ENCODE data around the gene SLC6A3.
A peak's percentile ranks its signal among the peaks of the same experiment; 100 is the strongest.
"Not testable (repeated sequence)": the region's sequence is repeated elsewhere in the genome, so short reads cannot be mapped to it uniquely, and the experiment has no call there.

Gene SLC6A3

DNA sequence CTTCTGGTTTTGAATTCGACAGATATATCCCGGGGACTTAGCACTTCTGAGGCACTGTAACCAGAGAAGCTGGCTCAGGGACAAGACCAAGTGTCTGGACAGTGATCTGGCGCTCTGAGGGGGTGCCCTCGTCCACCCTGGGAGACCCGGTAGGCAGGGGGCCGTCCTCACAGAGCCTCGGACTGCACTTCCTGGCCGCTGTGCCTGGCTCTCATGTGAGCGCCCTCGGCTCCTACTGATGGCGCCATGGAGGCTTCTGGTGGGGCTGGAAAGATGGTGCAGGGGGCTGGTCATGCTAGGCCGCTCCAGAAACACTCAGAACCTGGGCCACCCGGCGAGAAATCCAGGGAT lies 18.8 kb upstream of the SLC6A3 start:
- ATAC-seq (replicated peaks) (no peak), DNase-seq (no peak)
- Mint-ChIP-seq H3K9me3 (peaks cover 8 to 9% of the 10 kb centered on the region in 2 donors), H3K27ac (no peak overlapping the region), H3K4me3 (no peak overlapping the region), H3K4me1 (peaks cover 10 to 15% of the 10 kb centered on the region in 2 donors), H3K27me3 (no peaks in the 10 kb centered on the region), H3K36me3 (peaks cover 75 to 86% of the 10 kb centered on the region in 2 donors)

DNA sequence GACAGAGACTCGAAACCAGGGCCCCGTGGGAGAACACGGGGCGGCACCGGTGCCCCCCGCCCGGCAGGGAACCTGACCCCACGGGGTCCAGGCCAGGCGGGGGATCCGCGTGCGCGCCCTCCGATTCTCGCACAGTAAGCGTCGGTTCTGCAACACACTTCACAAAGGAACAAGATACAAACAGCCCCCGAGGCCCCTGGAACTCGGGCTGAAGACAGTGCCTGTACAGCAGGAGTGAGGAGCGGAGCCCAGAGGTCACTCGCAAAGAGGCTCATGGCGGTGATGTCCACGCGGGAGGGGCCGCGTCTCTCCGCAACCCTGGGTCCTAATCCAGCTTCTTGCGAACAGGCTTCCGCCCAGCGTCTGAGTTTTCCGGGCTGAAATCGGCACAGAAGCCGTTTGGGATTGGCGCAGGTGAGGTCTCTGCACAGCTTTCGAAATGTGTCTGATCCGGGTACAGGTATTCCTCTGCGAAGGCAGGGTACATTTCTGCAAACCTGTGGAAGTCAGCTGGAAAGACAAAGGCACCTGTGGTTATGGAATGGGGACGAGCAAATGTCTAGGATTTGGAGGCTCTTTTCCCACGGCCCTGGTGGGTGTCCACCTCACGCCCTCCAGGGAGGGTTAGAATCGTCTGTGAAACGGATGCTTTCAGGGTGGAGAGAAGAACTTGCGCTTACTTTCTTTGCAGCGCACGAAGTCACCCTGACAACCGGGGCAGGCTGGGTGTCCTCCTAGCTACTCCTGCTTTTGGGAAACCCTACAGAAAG lies 18.3 kb upstream of the SLC6A3 start:
- H3K27ac Mint-ChIP-seq, result no peak overlapping the region
- peaks cover 71 to 84% of the 10 kb centered on the region in 2 donors for H3K36me3 Mint-ChIP-seq
- peaks cover 8 to 9% of the 10 kb centered on the region in 2 donors for H3K9me3 Mint-ChIP-seq
- DNase-seq, result no peak
- peaks cover 9 to 11% of the 10 kb centered on the region in 2 donors for H3K4me1 Mint-ChIP-seq
- ATAC-seq (replicated peaks), result no peak
- H3K4me3 Mint-ChIP-seq, result no peak overlapping the region
- no peaks in the 10 kb centered on the region for H3K27me3 Mint-ChIP-seq

- Mint-ChIP-seq H3K36me3 (peaks cover 59 to 78% of the 10 kb centered on the region in 2 donors), H3K27ac (peak overlapping the region; percentile 25), H3K4me3 (no peak overlapping the region), H3K4me1 (peaks cover 0 to 4% of the 10 kb centered on the region in 2 donors), H3K9me3 (peaks cover 8 to 9% of the 10 kb centered on the region in 2 donors), H3K27me3 (no peaks in the 10 kb centered on the region)
- no peak for DNase-seq
- no peak for ATAC-seq (replicated peaks)
Observed at GRCh38 chr5:1462358-1462757, 17.1 kb upstream of the SLC6A3 start.

DNA sequence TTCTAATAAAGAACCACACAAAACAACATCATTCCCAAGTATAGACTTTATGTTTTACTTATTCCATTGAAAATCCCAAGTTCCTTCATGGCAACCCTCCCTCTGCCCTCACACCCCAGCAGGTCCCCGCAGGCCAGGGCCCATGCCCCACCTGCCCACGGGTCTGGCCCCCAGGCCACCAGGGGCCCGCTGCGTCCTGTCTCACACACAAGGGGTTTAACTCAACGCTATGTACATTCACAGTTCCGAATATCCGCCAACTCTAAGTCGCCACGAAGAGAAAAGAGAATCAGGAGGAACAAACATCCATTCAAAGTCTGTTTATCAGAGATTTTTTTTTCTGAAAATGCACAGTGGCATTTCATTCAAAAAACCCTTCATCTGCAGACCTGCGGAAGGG lies 16.2 kb upstream of the SLC6A3 start:
- H3K4me3 Mint-ChIP-seq, result no peak overlapping the region
- H3K9me3 Mint-ChIP-seq, result peaks cover 12 to 13% of the 10 kb centered on the region in 2 donors
- H3K27ac Mint-ChIP-seq, result no peak overlapping the region
- no peaks in the 10 kb centered on the region for H3K27me3 Mint-ChIP-seq
- ATAC-seq (replicated peaks) (no peak), DNase-seq (no peak)
- peaks cover 57 to 76% of the 10 kb centered on the region in 2 donors for H3K36me3 Mint-ChIP-seq
- peaks cover 0 to 6% of the 10 kb centered on the region in 2 donors for H3K4me1 Mint-ChIP-seq

DNA sequence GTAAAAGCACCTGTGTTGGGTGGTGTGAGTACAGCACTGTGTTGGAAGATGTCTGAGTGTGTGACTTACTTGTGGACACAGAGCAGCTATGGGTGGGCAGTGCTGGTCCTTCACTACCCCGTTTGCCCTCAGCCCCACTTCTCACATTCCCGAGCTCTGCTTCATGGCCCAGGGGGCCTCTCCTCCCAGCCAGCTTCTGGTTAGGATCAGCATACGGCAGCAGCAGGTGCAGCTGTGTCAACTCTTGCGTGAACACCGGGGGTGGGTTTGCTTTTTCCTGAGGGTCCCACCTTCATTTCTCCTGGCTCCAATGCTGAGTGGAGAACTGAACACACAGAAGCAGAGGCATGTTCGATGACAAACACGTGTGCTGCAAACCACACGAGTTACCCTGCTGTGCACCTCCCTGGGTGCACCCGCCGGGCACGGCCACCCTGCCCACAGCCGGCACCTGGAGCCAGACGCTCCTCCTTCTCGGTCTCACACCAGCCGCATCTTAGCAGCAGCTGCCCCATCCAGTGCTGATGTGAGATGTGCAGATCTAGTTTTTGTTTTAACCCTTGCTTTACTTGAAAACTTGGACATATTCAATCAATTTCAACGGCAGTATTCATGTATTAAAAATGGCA lies 14.9 kb upstream of the SLC6A3 start:
- ATAC-seq (replicated peaks) (peak in 1 of 2 donors; percentile 20), DNase-seq (no peak)
- Mint-ChIP-seq H3K9me3 (peaks cover 7 to 10% of the 10 kb centered on the region in 2 donors), H3K27me3 (no peaks in the 10 kb centered on the region), H3K4me3 (no peak overlapping the region), H3K36me3 (peaks cover 45 to 64% of the 10 kb centered on the region in 2 donors), H3K4me1 (peaks cover 0 to 6% of the 10 kb centered on the region in 2 donors), H3K27ac (no peak overlapping the region)

DNA sequence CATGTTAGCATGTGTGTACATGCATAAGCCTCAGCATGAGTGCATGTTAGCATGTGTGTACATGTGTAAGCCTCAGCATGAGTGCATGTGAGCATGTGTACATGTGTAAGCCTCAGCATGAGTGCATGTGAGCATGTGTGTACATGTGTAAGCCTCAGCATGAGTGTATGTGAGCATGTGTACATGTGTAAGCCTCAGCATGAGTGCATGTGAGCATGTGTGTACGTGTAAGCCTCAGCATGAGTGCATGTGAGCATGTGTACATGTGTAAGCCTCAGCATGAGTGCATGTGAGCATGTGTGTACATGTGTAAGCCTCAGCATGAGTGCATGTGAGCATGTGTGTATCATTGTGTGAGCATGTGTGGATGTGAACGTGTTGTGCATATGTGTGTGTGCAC lies 14.2 kb upstream of the SLC6A3 start:
- not testable (repeated sequence) for H3K4me1 Mint-ChIP-seq; H3K27me3 Mint-ChIP-seq; DNase-seq; H3K27ac Mint-ChIP-seq; ATAC-seq (replicated peaks); H3K4me3 Mint-ChIP-seq
- Mint-ChIP-seq H3K36me3 (peaks cover 38 to 58% of the 10 kb centered on the region in 2 donors), H3K9me3 (peaks cover 7 to 10% of the 10 kb centered on the region in 2 donors)

- H3K4me3 Mint-ChIP-seq; DNase-seq; ATAC-seq (replicated peaks); H3K27me3 Mint-ChIP-seq; H3K4me1 Mint-ChIP-seq: not testable (repeated sequence)
- Mint-ChIP-seq H3K9me3 (peaks cover 19 to 22% of the 10 kb centered on the region in 2 donors), H3K27ac (peak overlapping the region; percentile 59), H3K36me3 (peaks cover 22 to 49% of the 10 kb centered on the region in 2 donors)
Observed at GRCh38 chr5:1456110-1456881, 11.1 kb upstream of the SLC6A3 start.

GRCh38 chr5:1453613-1454012 lies 8.4 kb upstream of the SLC6A3 start:
- Mint-ChIP-seq H3K36me3 (peaks cover 9 to 30% of the 10 kb centered on the region in 2 donors), H3K4me3 (no peak overlapping the region), H3K27ac (no peak overlapping the region), H3K27me3 (peaks cover 2 to 7% of the 10 kb centered on the region in 2 donors), H3K4me1 (peaks cover 0 to 2% of the 10 kb centered on the region in 2 donors), H3K9me3 (peaks cover 19 to 22% of the 10 kb centered on the region in 2 donors)
- ATAC-seq (replicated peaks) (no peak), DNase-seq (no peak)

DNA sequence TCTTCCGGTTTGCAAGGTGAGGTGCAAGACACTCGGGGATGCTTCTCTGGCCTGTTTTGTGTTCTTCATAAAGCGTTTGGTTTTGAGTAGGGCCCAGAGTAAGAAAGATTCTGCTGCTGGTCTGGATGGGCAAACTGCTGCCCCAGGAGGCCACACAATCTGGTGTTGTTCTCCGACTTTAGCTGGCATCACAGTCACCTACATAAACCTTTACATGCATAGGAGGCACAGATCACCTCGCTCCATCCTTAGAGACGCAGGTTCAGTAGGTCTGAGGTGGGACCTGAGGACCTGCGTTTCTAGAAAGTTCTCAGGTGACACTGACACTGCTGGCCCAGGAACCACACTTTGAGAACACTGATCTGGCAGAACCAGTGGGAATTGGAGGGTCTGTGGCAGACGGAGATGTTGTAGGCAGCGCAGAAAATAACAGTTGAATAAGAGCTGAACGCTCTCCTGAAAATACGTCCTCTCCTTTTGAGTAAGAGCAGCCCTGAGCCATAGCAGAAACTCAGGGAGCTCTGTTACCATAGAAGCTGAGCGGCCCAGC lies 3.9 kb upstream of the SLC6A3 start:
- DNase-seq, result no peak
- Mint-ChIP-seq H3K36me3 (peaks cover 5 to 13% of the 10 kb centered on the region in 2 donors), H3K4me3 (no peak overlapping the region), H3K9me3 (peaks cover 12% of the 10 kb centered on the region in 2 donors), H3K27me3 (peaks cover 33 to 38% of the 10 kb centered on the region in 2 donors), H3K4me1 (peaks cover 8 to 13% of the 10 kb centered on the region in 2 donors), H3K27ac (no peak overlapping the region)
- ATAC-seq (replicated peaks), result no peak

GRCh38 chr5:1448511-1449011 lies 3.3 kb upstream of the SLC6A3 start:
- Mint-ChIP-seq H3K4me3 (no peak overlapping the region), H3K4me1 (peaks cover 11 to 19% of the 10 kb centered on the region in 2 donors), H3K36me3 (peaks cover 4 to 7% of the 10 kb centered on the region in 2 donors), H3K27me3 (peaks cover 39 to 44% of the 10 kb centered on the region in 2 donors), H3K27ac (no peak overlapping the region), H3K9me3 (peaks cover 7% of the 10 kb centered on the region in 2 donors)
- DNase-seq, result no peak
- ATAC-seq (replicated peaks), result no peak

- no peak for DNase-seq
- Mint-ChIP-seq H3K36me3 (peaks cover 0 to under 1% of the 10 kb centered on the region in 2 donors), H3K27me3 (peaks cover 46 to 52% of the 10 kb centered on the region in 2 donors), H3K4me3 (no peak overlapping the region), H3K27ac (no peak overlapping the region), H3K9me3 (peaks cover 0 to 1% of the 10 kb centered on the region in 2 donors), H3K4me1 (peaks cover 11 to 24% of the 10 kb centered on the region in 2 donors)
- ATAC-seq (replicated peaks), result peak in 1 of 2 donors; percentile 26
Observed at GRCh38 chr5:1447671-1448361, 2.6 kb upstream of the SLC6A3 start.

- H3K9me3 Mint-ChIP-seq, result no peaks in the 10 kb centered on the region
- peaks cover 11 to 24% of the 10 kb centered on the region in 2 donors for H3K4me1 Mint-ChIP-seq
- ATAC-seq (replicated peaks) (no peak), DNase-seq (no peak)
- no peaks in the 10 kb centered on the region for H3K36me3 Mint-ChIP-seq
- H3K27me3 Mint-ChIP-seq, result peaks cover 56 to 61% of the 10 kb centered on the region in 2 donors
- H3K27ac Mint-ChIP-seq, result no peak overlapping the region
- H3K4me3 Mint-ChIP-seq, result no peak overlapping the region
Observed at GRCh38 chr5:1446602-1447343, 1.5 kb upstream of the SLC6A3 start.

All from stimulated activated naive B cell treated with anti-CD40 and anti-IgM and Interleukin-4, amounts not matched to agents 10 μg/mL and 1 μg/mL and 100 μg/mL, for 72 hours (primary cell).